ENCODE measurements around the gene ILF3. TPM values are rescaled to one million over a fixed set of nuclear protein-coding genes. Genes with fewer than 3 reads are reported as not detected.

The ILF3 gene
- total and polyA plus RNA-seq, 2 donors (not counting 1 experiment from before 2014, with no cell fraction given) = 78.4 to 109 TPM

DNA sequence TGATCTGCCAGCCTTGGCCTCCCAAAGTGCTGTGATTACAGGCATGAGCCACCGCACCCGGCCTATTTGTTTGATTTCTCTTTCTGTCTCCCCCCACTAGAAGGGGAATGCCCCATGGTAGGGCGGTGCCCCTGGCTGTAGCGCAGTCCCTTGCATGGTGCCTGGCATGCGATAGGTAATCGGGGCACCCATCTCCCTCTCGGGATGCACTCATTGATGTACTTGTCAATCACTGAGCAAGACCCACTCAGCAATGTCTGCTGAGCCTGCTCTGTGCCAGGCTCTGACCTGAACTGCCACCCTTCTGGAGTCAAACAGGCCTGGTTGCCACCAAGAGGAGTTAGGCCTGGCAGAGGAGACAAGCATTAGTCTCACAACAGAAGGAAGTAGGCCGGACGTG lies 83.6 kb downstream of the ILF3 start:
- Histone ChIP-seq H3K79me2 (ENCODE audit: control insufficient read depth, insufficient read depth, low read length) (peaks cover 51% of the 10 kb centered on the region), H3K4me2 (ENCODE audit: extremely low read depth, insufficient read depth, low read length) (no peak overlapping the region), H2AFZ (ENCODE audit: low read length) (no peak overlapping the region), H3K27ac (ENCODE audit: insufficient read depth, low read length) (no peak overlapping the region), H4K20me1 (ENCODE audit: control insufficient read depth, extremely low read depth, insufficient read depth, low read length) (peaks cover 1% of the 10 kb centered on the region), H3K27me3 (ENCODE audit: control insufficient read depth, insufficient read depth, low read length) (no peaks in the 10 kb centered on the region), H3K4me1 (ENCODE audit: control insufficient read depth, extremely low read depth, insufficient read depth, low read length) (no peaks in the 10 kb centered on the region), H3K4me3 (replicated peaks in 1 of 4; ENCODE audit: control extremely low read depth in 1 of 4, insufficient read depth in 1 of 4, low read depth in 3 of 4, low read length in 4 of 4) (no peak overlapping the region), H3K36me3 (ENCODE audit: control insufficient read depth, insufficient read depth, low read length) (no peaks in the 10 kb centered on the region), H3K9ac (ENCODE audit: insufficient read depth, low read length) (no peak overlapping the region), H3K9me3 (ENCODE audit: control insufficient read depth, insufficient read depth, low read depth, low read length) (no peaks in the 10 kb centered on the region)
- DNase-seq (ENCODE audit: low read depth in 2 of 2) = no peak
- TF ChIP-seq EZH2 (IDR thresholded peaks at IDR 0.05; ENCODE audit: low read length, missing control alignments) = no peak
- TF ChIP-seq, protein P1, sequence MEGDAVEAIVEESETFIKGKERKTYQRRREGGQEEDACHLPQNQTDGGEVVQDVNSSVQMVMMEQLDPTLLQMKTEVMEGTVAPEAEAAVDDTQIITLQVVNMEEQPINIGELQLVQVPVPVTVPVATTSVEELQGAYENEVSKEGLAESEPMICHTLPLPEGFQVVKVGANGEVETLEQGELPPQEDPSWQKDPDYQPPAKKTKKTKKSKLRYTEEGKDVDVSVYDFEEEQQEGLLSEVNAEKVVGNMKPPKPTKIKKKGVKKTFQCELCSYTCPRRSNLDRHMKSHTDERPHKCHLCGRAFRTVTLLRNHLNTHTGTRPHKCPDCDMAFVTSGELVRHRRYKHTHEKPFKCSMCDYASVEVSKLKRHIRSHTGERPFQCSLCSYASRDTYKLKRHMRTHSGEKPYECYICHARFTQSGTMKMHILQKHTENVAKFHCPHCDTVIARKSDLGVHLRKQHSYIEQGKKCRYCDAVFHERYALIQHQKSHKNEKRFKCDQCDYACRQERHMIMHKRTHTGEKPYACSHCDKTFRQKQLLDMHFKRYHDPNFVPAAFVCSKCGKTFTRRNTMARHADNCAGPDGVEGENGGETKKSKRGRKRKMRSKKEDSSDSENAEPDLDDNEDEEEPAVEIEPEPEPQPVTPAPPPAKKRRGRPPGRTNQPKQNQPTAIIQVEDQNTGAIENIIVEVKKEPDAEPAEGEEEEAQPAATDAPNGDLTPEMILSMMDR (conservative IDR thresholded peaks at IDR 0.05 in 1 of 2, IDR thresholded peaks at IDR 0.05 in 1 of 2; ENCODE audit: low read depth in 1 of 2, low read length in 2 of 2) = no peak

DNA sequence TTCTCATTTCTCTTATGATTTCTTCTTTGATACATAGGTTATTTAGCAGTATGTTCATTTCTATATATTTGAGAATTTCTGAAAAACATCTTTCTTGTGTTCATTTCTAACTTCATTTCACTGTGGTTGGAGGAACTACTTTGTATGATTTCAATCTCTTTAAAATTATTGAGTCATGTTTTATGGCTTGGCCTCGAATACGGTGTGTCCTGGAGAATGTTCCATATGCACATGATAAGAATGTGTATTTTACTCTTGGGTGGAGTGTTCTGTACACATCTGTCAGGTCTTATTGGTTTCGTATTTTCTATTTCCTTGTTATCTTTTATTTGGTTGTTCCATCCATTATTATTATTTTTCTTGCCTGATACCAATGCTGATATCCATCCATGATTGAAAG lies 86.7 kb downstream of the ILF3 start:
- TF ChIP-seq, protein P1 (conservative IDR thresholded peaks at IDR 0.05 in 1 of 2, IDR thresholded peaks at IDR 0.05 in 1 of 2; ENCODE audit: low read depth in 1 of 2, low read length in 2 of 2) = no peak
- no peak for TF ChIP-seq EZH2 (IDR thresholded peaks at IDR 0.05; ENCODE audit: low read length, missing control alignments)
- Histone ChIP-seq H3K4me3 (replicated peaks in 1 of 4; ENCODE audit: control extremely low read depth in 1 of 4, insufficient read depth in 1 of 4, low read depth in 3 of 4, low read length in 4 of 4) (no peak overlapping the region), H3K9me3 (ENCODE audit: control insufficient read depth, insufficient read depth, low read depth, low read length) (no peaks in the 10 kb centered on the region), H3K79me2 (ENCODE audit: control insufficient read depth, insufficient read depth, low read length) (peaks cover 53% of the 10 kb centered on the region), H3K9ac (ENCODE audit: insufficient read depth, low read length) (no peak overlapping the region), H3K36me3 (ENCODE audit: control insufficient read depth, insufficient read depth, low read length) (no peaks in the 10 kb centered on the region), H3K27ac (ENCODE audit: insufficient read depth, low read length) (no peak overlapping the region), H4K20me1 (ENCODE audit: control insufficient read depth, extremely low read depth, insufficient read depth, low read length) (peaks cover 1% of the 10 kb centered on the region), H3K4me1 (ENCODE audit: control insufficient read depth, extremely low read depth, insufficient read depth, low read length) (peaks cover 2% of the 10 kb centered on the region), H3K27me3 (ENCODE audit: control insufficient read depth, insufficient read depth, low read length) (no peaks in the 10 kb centered on the region), H2AFZ (ENCODE audit: low read length) (no peak overlapping the region), H3K4me2 (ENCODE audit: extremely low read depth, insufficient read depth, low read length) (no peak overlapping the region)
- DNase-seq (ENCODE audit: low read depth in 2 of 2) = no peak

Other genes starting within 250 kb of the ILF3 start
- 3.1 and 4.1 TPM in 2 replicates for gene PDE4A, start 233.8 kb upstream of the ILF3 start, total RNA-seq
- 3.6 and 4.9 TPM in 2 replicates for gene PDE4A, start 233.8 kb upstream of the ILF3 start, polyA plus RNA-seq
- 81.7 and 103 TPM in 2 replicates for gene KEAP1, start 151.0 kb upstream of the ILF3 start, total RNA-seq
- gene KEAP1, start 151.0 kb upstream of the ILF3 start, polyA plus RNA-seq = 36.1 and 51.3 TPM in 2 replicates
- under 0.01 TPM in 1 of 2 replicates, not detected in the other for gene S1PR5, start 136.9 kb upstream of the ILF3 start, total RNA-seq
- gene S1PR5, start 136.9 kb upstream of the ILF3 start, polyA plus RNA-seq = 0.02 and 0.19 TPM in 2 replicates
- gene ATG4D, start 110.4 kb upstream of the ILF3 start, total RNA-seq = 13.4 and 14.9 TPM in 2 replicates
- gene ATG4D, start 110.4 kb upstream of the ILF3 start, polyA plus RNA-seq = 7.2 and 12.8 TPM in 2 replicates
- 8.6 and 10.0 TPM in 2 replicates for gene KRI1, start 88.3 kb upstream of the ILF3 start, total RNA-seq
- gene KRI1, start 88.3 kb upstream of the ILF3 start, polyA plus RNA-seq = 9.4 and 12.6 TPM in 2 replicates
- gene CDKN2D, start 85.4 kb upstream of the ILF3 start, total RNA-seq = 3.9 and 10.7 TPM in 2 replicates
- gene CDKN2D, start 85.4 kb upstream of the ILF3 start, polyA plus RNA-seq = 9.7 and 15.7 TPM in 2 replicates
- 0.17 TPM in 1 of 2 replicates, not detected in the other for gene AP1M2, start 67.0 kb upstream of the ILF3 start, total RNA-seq
- gene AP1M2, start 67.0 kb upstream of the ILF3 start, polyA plus RNA-seq = 0.16 and 0.45 TPM in 2 replicates
- 25.9 and 91.3 TPM in 2 replicates for gene SLC44A2, start 28.8 kb upstream of the ILF3 start, total RNA-seq
- gene SLC44A2, start 28.8 kb upstream of the ILF3 start, polyA plus RNA-seq = 96.9 and 173 TPM in 2 replicates
- gene QTRT1, start 47.1 kb downstream of the ILF3 start, total RNA-seq = 27.7 and 29.1 TPM in 2 replicates
- 21.1 and 22.6 TPM in 2 replicates for gene QTRT1, start 47.1 kb downstream of the ILF3 start, polyA plus RNA-seq
- 52.9 and 76.8 TPM in 2 replicates for gene DNM2, start 63.7 kb downstream of the ILF3 start, total RNA-seq
- 42.6 and 48.6 TPM in 2 replicates for gene DNM2, start 63.7 kb downstream of the ILF3 start, polyA plus RNA-seq
- gene TMED1, start 181.9 kb downstream of the ILF3 start, total RNA-seq = 37.5 and 40.1 TPM in 2 replicates
- gene TMED1, start 181.9 kb downstream of the ILF3 start, polyA plus RNA-seq = 42.1 and 42.3 TPM in 2 replicates
- 1.0 and 1.3 TPM in 2 replicates for gene C19orf38, start 194.1 kb downstream of the ILF3 start, total RNA-seq
- 0.08 TPM in 1 of 2 replicates, not detected in the other for gene C19orf38, start 194.1 kb downstream of the ILF3 start, polyA plus RNA-seq
- gene CARM1, start 217.2 kb downstream of the ILF3 start, total RNA-seq = 17.2 and 24.8 TPM in 2 replicates
- 41.9 and 60.0 TPM in 2 replicates for gene CARM1, start 217.2 kb downstream of the ILF3 start, polyA plus RNA-seq